ENCODE measurements around the gene DPP6. TPM values are rescaled to one million over a fixed set of nuclear protein-coding genes. Genes with fewer than 3 reads are reported as not detected.

The DPP6 gene
- total and polyA plus RNA-seq, 12 donors, result 0.07 to 2.1 (median 0.16) TPM; not detected in 4

DNA sequence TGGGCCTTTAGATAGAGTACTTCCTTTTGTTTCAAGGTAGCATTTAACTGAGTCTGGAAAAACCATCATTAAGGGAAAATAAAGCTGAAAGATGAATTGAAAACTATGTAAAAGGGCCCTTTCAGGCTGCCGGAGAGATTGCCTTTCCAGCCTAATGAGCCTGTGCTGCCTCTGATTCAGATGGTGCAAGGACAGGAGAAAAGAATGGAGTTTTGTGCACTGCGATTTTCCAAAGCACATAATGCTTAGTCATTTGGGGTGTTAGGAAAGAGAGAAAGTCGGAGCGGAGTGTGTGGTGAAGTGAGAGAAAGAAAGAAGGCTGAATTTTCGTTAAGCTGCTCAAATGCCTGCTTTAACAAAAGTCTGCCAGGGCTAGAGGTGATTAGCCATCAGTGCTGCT lies 691.0 kb downstream of the DPP6 start:
- DNase-seq (no peak), ATAC-seq (no peak)

DNA sequence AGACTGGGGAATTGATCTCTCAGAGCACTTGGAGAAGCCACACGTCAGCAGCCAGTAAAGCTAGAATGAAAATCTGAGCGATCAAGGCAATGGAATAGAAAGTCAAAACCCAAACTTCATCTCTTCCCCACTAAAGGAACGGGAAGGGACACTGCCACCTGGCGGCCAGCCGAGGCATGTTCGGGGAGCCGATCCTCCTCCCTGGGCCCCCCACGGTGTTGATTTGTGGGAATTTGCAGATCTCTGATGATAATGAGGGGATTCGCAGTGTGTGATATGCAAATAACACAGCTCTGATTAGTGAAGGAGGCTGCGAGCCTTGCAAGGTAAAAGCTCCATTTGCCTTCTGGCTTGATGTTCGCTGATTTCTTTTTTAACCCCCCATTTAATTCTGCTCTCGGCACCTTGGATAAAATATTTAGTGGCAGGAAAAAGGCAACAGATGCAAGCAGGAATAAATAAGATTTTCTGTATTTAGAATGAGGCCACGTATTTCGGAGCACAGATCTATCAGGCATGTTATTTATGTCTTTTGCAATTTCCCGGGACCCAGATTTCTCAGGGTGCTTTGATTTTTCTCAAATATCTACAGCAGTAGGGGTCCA lies 692.2 kb downstream of the DPP6 start:
- Histone ChIP-seq H3K27me3 (peaks cover 0 to 53% (median 15%) of the 10 kb centered on the region in 7 donors), H3K4me3 (no peak overlapping the region), H3K36me3 (no peaks in the 10 kb centered on the region), H3K4me1 (no peaks in the 10 kb centered on the region), H3K27ac (no peak overlapping the region), H3K9me3 (no peaks in the 10 kb centered on the region)
- intact Hi-C loops (cut with DNase I), result no loop called here
- ATAC-seq (no peak), DNase-seq (peak in 1 of 2 donors; percentile 38)
- WGBS, 2 donors, result 22% methylated on average over 15 of the region's 15 CpGs
- TF ChIP-seq, protein P1, sequence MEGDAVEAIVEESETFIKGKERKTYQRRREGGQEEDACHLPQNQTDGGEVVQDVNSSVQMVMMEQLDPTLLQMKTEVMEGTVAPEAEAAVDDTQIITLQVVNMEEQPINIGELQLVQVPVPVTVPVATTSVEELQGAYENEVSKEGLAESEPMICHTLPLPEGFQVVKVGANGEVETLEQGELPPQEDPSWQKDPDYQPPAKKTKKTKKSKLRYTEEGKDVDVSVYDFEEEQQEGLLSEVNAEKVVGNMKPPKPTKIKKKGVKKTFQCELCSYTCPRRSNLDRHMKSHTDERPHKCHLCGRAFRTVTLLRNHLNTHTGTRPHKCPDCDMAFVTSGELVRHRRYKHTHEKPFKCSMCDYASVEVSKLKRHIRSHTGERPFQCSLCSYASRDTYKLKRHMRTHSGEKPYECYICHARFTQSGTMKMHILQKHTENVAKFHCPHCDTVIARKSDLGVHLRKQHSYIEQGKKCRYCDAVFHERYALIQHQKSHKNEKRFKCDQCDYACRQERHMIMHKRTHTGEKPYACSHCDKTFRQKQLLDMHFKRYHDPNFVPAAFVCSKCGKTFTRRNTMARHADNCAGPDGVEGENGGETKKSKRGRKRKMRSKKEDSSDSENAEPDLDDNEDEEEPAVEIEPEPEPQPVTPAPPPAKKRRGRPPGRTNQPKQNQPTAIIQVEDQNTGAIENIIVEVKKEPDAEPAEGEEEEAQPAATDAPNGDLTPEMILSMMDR (IDR thresholded peaks at IDR 0.05), result peak; percentile 26 to 72 (median 65)

More for the DNA sequence above, 691.0 kb downstream of the DPP6 start:
- WGBS, 2 donors, result 78 to 81% methylated on average over 5 of the region's 5 CpGs
- TF ChIP-seq, protein P1 (IDR thresholded peaks at IDR 0.05), result no peak
- Histone ChIP-seq H3K4me1 (no peaks in the 10 kb centered on the region), H3K9me3 (no peaks in the 10 kb centered on the region), H3K27ac (no peak overlapping the region), H3K4me3 (no peak overlapping the region), H3K36me3 (no peaks in the 10 kb centered on the region), H3K27me3 (peaks cover 0 to 53% (median 15%) of the 10 kb centered on the region in 7 donors)
- intact Hi-C loops (cut with DNase I), result no loop called here

DNA sequence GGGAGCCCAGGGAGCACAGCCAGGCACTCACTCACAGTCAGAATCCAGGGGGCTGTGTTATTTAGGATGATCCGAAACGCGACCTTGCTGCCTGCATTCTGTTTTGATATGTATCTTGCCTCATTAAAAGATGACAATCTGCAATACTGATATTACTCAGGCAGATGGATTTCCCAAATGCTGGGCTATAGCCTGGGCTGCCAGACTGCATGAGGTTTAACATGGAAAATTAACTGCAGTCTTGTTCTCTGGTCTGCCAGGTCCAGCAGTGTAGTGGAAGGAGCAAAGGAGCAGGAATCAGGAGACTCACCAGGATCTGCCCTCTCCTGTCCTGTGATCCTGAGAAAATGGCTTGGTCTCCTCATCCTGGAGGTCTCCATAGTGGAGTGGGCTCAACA lies 692.7 kb downstream of the DPP6 start:
- WGBS, 2 donors, result 38 to 46% methylated on average over 3 of the region's 3 CpGs
- TF ChIP-seq, protein P1 (IDR thresholded peaks at IDR 0.05), result no peak
- intact Hi-C loops (cut with DNase I), result no loop called here
- H3K4me3 ChIP-seq, result no peak overlapping the region
- peaks cover 0 to 53% (median 15%) of the 10 kb centered on the region in 7 donors for H3K27me3 ChIP-seq
- no peak for DNase-seq
- ATAC-seq, result no peak
- no peaks in the 10 kb centered on the region for H3K4me1 ChIP-seq
- no peaks in the 10 kb centered on the region for H3K9me3 ChIP-seq
- H3K27ac ChIP-seq, result no peak overlapping the region
- H3K36me3 ChIP-seq, result no peaks in the 10 kb centered on the region

DNA sequence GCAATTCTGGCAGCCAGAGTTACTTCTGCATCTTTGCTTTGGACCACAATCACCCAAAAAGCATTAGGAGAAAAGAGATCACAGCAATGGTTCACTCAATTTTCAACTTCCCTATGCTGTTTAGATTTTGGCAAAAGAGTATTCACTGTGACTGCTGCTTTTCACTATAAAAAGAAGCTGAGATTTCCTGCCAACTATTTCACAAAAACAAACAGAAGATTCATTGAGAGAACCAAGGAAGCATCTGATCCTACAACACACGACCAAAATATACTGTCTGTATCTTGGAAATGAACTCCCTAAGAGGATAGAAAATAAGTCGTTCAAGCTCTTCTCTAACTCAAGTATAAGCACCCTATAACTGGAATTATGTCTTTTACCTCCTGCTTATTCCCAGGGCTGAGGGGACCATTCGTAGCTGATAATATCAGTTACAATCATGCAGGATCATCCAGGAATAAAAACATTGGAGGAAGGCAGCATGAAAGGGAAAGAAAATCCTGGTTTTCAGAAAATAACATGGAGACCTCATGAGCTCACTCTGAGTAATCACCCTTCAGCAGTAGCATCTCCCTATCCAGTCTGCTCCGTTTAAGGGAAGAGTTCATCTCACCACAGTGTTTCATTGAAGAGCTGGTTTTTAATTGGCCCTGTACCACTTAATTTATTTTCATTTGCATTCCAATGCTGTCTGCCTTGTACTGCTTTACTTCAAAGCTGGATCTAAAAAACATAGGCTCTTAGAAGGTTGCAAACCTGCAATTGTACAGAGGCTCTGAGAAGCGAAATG lies 694.6 kb downstream of the DPP6 start:
- TF ChIP-seq, protein P1 (IDR thresholded peaks at IDR 0.05), result no peak
- Histone ChIP-seq H3K27me3 (peaks cover 0 to 46% (median 15%) of the 10 kb centered on the region in 7 donors), H3K27ac (no peak overlapping the region), H3K36me3 (no peaks in the 10 kb centered on the region), H3K4me1 (no peaks in the 10 kb centered on the region), H3K9me3 (no peaks in the 10 kb centered on the region), H3K4me3 (no peak overlapping the region)
- intact Hi-C loops (cut with DNase I), result no loop called here
- ATAC-seq (no peak), DNase-seq (no peak)
- WGBS, 2 donors, result 59 to 66% methylated on average over 5 of the region's 5 CpGs
